Activated naive CD4-positive, alpha-beta T cell treated with anti-CD3 and anti-CD28 coated beads, Interleukin-2, amount 50 U/mL, for 16 hours (primary cell): ENCODE data around the gene TOR4A.

Source experiments
- DNase-seq: peaks from one replicate; pipeline ENCODE4 v3.0.0-alpha.2; 2020

Gene TOR4A

DNA sequence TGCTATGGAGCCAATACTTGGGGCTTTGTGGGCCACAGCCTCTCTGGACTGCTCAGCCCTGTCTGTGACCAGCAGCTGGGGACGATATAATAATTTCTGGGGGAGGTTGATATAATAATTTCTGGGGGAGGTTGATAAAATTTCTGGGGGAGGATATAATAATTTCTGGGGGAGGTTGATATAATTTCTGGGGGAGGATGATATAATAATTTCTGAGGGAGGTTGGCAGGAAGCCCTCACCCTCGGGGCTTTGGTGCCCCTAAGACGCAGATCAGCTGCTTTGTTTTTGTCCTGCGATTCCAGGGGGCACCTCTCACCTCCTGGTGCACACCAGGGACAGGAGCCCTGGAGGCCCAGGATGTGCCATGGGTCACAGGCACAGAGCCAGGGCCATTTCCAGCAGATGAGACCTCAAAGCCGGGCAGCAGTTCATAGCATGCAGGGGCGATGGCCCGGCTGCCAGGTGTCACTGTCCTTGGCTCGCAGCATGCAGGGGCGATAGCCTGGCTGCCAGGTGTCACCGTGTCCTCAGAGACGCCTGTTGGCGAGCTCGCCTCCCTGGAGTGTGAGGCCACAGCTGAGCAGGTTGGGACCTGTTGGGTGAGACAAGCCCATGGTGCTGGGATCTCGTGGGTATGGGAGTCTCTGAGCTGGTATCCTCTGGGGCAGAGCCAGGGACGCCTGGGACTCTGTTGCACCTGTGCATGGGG is 3.8 kb upstream of the TOR4A start:
- DNase-seq, result no peak

DNA sequence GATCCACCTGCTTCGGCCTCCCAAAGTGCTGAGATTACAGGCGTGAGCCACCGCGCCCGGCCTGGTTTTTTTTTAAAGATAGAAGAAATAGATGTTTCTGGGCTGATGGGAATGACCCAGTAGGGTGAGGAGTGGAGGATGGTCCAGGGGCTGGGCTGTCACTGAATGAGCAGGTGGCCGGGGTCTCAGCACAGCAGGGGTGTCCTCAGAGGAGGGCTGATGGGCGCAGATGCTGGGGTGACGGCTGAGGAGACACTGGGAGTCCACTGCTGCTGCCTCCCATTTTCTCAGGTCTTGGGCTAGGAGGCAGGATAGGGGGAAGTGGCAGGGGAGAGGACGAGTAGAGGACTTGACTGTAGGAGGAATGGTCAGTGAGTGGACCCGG is 2.3 kb upstream of the TOR4A start:
- no peak for DNase-seq

DNA sequence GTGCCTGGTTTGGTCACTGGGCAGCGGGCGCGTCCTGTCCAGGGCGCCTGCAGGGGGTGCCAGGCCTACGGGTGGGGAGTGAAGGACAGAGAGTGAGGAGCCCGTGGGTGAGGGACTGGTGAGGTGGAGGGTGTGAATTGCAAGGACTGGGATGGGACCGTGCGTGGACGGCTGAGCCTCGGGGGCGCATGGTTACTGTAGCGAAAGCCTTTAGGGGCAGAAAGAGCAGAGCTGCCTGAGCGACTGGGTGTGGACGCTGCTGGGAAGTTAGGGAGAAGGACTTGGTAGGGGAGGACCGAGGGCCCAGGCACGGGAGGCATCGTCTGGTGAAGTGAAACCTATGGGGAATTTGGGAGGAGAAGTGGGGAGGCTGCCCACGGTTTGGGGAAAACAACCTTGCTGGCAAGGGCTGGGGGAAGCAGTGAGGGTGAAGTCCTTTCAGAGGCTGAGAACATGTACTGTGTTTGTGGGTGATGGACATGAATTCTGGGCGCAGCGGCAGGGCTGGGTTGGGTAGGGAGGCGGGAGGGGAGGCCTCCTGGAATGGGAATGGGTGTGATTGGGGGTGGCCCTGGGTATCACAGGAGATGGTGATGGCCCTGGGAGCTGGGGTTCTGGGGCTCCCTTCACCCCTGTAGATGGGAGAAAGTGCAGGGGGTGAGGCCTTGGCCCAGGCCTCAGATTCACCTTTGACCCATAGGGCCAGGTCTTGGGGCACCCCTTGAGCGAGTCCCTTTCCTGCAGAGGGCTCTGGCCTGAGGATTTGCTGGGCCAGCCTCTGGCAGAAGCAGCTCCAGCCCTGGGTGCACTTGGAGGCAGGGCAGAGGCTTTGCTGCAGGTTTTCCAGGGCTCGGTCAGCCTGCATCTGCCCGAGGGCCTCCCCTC is 1.7 kb upstream of the TOR4A start:
- DNase-seq, result no peak

DNA sequence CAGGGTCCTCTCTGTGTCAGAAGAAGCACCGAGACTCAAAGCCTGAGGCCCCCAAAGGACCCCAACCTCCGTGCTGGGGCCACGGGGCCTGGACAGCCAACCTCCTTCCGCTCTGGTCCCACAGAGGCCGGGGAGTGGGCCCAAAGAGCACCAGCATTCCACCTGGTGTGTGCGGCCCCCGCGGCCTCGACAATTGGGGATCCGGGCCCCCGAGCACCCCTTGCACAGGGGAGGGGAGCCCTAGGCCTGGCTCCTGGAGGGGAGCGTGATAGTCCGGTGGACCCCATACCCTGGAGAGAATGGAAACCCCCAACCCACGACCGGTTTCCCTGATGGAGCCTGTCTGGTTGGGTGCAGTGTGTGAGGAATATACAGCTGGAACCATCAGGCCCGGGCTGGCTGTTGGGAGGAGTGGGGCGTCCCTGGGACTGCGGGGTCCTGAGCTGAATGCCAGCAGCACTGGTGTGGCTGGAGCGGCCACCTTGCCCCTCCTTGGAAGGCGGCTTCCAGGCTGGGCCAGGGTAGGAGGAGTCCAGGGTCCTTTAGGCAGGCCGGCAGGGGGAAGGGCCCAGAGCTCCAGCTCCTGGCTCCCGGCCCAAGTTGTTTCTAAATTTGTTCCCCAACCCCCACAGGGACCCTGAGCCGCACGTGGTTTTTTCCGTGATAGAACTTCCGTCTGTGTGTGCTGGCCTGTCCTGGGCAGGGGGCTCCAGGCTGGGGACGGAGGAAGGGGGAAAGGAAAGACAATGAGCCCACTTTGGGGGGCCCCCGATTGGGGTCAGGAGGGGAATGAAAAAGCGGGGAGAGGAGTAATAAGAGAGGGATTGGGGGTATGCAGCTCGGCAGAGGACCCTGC is 825 bp upstream of the TOR4A start:
- no peak for DNase-seq

DNA sequence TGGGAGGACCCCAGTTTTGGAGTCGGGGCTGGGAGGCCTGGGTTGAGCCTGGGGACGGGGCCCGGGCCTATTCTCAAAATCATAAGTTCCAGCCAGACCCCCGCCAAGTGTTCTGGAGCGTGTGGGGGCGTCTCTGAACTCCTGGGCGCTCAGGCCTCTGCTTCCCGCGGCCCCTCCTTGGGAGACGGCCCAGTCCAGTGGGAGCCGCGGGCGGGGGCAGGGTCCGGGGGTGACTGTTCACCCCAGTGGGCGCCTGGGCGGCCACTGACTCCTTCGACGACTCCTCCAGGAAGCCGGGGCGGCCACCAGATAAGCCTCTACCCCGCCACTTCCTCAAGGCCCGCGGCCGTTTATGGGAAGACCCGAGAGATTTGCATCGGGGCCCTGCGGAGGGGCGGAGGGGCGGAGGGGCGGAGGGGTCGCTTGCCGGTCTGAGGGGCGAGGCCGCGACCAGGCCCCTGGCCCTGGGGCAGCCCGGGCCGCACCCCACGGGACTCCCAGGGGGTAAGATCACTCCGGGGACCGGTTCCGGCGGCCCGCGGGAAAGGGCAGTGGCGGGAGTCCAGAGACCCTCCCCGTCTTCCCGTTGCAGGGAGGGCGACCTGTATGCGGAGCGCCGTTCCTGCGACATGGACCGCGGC is 655 bp downstream of the TOR4A start:
- no peak for DNase-seq

DNA sequence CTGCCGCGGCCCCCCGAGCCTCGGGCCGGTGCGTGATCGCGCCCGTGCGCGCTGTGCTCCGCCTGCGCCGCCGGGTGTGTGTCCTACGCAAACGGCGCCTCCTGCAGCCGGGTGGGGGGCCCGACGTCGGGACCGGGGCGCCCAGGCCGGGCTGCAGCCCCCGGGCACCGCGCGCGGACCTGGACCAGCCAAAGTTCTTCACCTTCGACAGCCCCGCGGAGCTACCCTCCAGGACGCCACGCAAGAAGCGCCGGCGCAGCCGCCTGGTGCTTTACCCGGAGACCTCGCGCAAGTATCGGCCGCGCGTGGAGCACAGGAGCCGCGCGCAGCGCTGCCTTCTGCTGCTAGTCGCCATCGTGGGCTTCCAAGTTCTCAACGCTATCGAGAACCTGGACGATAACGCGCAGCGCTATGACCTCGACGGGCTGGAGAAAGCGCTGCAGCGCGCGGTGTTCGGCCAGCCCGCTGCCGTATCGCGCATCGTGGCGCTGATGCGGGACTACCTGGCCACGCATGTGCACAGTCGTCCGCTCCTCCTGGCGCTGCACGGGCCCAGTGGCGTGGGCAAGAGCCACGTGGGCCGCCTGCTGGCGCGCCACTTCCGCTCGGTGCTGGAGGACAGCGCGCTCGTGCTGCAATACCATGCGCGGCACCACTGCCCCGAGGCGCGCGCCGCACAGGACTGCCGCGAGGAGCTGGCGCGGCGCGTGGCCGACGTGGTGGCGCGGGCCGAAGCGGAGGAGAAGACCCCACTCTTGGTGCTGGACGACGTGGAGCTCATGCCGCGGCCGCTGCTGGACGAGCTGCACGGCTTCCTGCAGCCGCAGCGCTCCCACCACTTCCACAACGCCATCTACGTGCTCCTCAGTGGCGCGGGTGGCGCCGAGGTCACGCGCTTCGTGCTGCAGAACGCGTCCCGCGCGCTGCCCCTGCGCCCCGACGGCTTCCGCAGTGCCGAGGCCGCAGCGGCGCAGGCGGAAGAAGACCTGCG is 1.5 kb downstream of the TOR4A start:
- no peak for DNase-seq

DNA sequence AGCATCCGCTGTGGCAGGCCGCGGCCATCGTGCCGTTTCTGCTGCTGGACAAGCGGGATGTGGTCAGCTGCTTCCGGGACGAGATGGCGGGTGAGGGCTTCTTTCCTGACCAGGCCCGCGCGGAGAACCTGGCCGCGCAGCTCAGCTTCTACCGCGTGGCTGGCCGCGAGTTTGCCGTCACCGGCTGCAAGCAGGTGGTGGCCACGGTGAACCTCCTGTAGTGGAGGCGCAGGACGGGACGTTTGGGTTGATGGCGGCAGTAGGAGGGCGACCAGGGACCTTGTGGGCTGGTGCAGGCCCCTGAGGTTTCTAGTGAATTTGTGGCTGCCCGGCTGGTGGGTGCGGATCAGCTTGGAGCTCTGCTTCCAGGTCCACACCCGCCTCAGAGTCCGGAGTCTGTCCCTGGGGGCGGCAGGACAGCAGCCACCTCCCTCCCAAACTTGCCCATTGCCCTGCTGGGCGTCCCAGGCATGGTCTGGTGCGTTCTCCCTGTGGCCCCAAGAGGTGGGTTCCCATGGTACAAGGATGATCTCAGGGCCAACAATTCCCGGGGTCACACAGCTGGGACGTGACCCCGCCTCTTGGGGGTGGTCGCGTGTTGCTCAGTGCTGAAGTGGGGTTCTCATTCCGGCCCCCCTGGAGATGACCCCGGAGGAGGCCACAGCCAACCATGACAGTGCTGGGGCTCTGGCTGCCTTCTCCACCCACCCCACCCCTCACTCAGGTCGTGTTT is 2.4 kb downstream of the TOR4A start:
- DNase-seq, result no peak

DNA sequence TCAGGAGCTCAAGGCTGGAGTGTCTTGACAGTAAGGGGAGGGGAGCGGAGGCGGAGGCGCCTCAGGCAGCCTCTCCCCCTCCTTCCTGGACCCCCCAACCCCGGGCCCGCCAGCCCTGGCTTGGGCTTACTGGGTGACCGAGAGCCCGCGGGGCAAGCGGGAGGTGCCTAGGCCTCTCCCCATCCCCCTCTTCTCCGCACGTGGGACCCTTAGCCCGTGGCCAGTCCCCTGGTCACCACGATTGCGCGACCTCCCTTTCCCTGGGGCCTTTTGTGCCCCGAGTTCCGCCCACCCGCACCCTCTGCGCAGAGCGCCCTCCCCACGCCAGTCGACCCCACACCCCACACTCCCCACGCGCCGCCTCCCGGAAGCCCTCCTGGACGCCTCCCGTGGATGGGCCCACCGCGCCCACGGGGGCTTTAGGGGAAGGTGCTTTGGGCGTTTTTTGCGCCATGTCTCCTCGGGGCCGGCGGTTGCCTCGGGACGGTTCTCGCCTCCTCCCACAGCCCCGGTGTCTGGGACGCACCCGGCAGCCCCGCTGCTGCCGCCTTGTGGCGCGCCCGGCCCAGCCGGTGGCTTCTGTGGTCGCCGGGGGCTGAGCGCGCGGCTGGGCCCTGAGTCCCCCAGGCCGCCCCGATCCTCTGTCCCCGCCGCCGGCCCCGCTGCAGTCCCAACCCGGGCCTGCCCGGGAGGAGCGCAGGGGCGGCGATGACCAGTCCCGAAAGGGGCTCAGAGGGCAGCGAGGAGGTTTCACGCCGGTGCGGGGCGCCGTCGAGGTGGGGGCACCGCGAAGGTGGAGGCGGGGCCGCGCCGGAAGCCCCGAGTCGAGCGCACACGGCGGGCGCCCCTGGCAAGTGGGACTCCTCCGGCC is 3.2 kb downstream of the TOR4A start:
- DNase-seq, result no peak

DNA sequence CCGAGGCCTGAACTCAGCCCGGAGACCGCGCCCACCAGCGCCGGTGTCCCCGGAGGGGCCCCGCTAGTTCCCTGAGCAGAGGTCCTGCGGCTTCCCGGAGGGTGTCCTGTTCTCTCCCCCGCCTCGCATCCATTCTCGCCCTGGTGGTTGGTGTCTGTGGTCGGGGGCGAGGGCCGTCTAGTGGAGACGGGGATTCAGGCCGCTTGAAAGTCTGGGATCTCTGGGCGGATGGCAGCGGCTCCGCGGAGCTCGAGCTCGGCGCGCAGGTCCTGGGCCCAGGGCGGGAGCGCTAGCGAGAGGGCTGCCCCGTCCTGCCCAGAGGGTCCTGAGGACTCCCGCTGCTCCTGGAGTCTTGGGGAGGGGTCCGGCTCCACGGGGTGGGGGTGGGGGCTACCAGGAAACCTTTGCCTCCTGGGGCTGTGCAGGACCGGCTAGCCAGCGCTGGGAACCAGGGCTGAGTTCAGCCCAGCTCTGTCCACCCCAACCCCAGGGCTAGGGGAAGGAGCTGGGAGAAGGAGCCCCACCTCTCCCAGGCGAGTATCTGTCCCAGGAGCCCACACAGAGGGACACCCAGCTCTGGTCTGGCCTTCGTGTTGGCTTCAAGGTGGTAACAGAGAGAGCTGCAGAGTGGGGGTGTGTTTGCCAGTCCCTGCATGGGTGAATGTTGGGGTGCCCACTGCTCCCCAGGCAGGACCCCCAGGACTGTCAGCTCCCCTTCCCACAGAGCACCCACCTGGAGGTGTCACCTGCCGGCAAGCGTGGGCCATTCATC is 4.0 kb downstream of the TOR4A start:
- DNase-seq, result no peak

DNA sequence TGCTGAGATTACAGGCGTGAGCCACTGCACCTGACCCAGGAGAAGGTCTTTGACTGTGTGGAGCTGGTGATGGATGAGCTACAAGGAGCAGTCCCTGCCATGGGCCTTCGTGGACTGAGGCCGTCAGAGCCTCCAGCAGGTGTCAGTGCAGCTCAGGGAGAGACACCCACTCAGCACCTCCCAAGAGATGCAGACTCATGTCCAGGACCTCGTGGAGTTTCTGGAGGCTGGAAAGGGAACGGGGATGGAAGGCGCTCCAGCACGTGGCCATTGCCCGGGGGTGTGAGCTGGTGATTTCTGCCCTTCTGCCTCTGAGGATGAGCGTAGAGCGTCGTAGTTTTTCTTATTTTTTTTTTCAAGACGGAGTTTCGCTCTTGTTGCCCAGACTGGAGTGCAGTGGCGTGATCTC is 9.5 kb downstream of the TOR4A start:
- peak; percentile 26 for DNase-seq

DNA sequence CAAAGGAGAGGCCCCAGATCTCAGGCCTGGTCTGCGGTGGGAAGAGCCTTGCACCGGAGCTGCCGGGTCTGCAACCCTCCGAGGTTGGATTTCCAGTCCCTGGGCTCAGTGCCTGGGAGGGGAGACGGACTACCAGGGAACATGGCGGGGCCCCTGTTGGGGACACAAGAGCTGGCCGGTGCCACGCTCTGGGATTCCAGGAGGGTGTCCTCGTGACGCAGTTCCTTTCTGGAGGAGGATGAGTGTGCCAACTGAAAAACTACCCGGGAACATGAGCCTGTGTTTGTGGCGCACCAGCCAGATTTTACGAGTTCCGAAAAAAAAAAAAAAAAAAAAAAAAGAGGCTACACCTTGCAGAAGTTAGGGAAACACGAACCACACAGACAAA is 15.6 kb downstream of the TOR4A start:
- no peak for DNase-seq

DNA sequence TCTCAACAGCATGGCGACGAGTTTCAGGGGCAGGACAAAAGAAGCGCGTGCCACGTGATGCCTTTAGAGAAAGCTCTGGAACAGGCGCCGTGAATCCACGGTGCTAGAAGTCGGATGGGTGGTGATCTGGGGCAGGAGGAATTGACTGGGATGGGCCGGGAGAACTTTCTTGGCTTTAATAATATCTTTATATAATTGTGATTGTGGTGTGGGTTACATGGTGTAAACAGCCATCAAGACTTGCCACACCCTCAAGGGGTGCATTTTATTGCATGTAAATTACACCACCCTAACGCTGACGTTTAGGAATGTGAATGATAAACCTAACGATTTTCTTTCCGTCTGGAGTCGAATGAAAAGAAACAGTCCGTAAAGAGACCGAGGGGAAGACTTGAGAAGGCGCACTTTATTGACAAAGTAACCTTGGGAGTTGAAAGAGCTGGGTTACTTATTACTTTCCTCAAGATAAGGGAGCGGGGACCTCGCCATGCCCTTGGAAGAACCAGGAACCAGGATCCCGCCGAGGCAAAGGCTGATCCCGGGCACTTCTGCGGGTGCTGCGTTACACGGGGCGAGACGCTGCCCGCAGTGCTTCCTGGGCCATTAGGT is 16.1 kb downstream of the TOR4A start:
- no peak for DNase-seq

DNA sequence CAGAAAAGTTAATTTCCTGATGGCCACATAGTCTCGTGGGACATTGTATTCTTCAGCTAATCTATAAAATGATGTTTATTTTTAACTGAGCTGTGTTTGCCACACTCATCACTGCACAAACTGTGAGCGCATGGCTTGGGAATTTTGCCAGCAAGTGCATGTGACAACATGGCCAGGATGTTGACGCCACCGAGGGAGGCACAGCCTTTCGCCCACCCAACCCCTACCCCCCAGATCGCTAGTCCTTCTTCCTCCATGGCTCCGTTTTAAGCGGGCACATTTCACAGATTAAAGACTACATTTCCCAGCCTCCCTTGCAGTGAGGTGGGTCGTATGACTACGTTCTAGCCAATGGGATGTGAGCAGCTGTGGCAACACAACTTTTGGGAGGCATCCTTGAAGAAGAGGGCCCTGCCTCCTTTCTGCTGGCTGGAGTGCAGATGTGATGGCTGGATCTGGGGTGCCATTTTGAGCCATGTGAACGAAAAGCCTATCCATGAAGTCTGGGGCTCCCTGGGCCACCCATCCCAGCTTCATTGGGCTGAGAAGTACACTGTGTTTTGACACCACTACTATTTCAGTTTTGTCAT is 16.7 kb downstream of the TOR4A start:
- peak; percentile 30 for DNase-seq

DNA sequence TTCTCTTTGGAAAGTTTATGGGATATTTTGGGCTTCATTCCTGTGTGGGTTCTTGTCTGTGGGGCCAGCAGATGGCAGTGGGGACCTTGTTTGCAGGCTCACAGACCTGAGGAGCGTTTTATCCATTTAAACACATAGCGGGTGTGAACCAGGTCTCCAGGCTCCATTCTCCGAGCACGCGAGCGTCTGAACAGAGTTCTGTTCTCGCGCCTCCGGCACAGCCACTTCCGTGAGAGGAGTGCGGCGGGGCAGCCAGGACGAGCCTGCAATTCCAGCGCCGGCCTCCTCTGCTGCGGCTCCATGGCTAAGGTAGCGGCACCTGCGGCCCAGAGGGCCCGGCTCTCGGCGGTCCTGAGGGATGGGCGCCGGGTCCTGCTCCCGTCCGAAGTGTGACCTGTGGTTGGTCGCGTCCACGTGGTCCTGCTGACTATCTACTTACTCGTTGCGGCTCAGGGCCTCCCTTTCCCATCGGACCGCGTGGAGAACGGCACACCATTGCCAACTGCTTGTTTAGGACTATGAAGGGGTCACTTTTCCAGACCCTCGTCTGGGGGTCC is 17.2 kb downstream of the TOR4A start:
- DNase-seq, result peak; percentile 33

DNA sequence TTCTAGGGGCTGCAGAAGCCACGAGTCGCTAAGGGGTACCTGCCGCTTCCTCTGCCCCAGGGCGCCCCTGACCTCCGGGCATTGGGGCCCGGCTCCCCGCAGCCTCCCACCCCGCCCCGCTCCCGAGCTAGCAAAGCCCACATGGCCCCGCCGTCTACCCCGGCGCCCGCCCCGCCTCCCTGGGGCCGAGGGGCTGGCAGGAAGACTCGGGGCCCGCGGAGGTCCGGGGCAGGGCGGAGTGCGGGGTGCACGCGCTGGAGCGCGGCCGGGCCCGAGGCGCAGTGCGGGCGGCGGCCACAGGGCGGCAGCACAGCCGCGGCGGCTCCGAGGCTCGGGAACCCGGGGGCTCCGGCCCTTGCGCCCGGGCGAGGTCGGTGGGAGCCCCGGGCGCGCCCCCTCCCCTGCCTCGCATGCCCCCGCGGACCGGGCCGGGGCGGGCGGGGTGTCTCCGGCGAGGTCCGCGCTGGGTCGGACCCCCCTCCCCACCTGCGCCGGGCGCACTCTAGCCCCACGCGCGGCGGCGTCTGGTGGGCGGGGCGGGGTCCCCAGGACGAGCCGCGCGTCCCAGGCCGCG is 17.8 kb downstream of the TOR4A start:
- DNase-seq, result peak; percentile 62

DNA sequence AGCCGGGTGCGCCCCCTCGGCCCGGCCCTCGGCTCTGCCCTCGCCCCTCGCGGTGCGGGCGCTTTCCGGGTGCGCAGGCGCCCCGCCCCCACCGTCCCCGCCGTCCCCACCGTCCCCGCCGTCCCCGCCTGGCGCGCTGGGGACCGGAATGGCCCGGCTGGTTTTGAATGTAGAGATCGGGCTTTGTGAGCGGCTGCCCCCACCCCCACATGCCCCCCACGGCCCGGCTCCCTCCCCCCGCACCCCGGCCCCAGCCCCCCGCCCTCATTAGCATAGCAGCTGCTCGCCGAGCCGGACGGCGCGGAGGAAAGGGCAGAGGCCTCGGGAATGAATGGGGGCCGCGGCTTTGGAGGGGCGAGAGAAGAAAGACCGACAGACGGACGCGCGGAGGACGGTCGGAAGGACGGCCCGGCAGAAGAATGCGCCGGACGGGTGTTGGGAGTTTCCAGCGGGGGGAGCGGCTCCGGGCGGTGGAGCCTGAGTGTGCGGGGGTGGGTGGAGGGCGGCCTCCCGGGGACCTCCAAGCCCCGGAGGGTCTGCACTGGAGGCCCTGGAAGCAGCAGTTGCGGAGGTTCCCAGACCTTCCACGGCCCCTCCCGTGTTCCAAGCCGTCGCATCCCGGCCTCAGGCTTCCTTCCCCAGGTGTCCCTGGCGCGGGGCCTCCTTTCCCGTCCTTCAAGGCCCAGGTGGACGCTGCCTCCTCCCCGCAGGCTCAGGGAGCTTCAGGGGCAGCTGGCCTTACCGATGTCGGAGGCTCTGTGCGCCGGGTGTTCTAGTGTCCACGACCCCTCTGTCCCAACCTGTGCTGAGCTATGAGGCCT is 18.5 kb downstream of the TOR4A start:
- DNase-seq, result peak; percentile 9
